Subcutaneous adipose tissue (tissue), 4 donors: ENCODE data around the gene PAX5. TPM values are rescaled to one million over a fixed set of nuclear protein-coding genes. Genes with fewer than 3 reads are reported as not detected.

Experiments used
- CTCF ChIP-seq: fragments of 450-650 bp; IDR thresholded peaks from one replicate; pipeline ENCODE4 v1.5.1; 2016; ENCODE audit warnings: low read depth, mild to moderate bottlenecking, control low read depth, antibody characterized with exemption, moderate library complexity
- total RNA-seq, 4 donors: library from RNA; depleted of rRNA; stranded (reverse); fragments of >200 nt; gene quantifications; one replicate each; pipeline ENCODE4 v1.1.0, GENCODE V29; 2016

Gene PAX5
- total RNA-seq, 4 donors from 2014 or later: under 0.01 to 0.19 (median 0.17) TPM; not detected in 1

DNA sequence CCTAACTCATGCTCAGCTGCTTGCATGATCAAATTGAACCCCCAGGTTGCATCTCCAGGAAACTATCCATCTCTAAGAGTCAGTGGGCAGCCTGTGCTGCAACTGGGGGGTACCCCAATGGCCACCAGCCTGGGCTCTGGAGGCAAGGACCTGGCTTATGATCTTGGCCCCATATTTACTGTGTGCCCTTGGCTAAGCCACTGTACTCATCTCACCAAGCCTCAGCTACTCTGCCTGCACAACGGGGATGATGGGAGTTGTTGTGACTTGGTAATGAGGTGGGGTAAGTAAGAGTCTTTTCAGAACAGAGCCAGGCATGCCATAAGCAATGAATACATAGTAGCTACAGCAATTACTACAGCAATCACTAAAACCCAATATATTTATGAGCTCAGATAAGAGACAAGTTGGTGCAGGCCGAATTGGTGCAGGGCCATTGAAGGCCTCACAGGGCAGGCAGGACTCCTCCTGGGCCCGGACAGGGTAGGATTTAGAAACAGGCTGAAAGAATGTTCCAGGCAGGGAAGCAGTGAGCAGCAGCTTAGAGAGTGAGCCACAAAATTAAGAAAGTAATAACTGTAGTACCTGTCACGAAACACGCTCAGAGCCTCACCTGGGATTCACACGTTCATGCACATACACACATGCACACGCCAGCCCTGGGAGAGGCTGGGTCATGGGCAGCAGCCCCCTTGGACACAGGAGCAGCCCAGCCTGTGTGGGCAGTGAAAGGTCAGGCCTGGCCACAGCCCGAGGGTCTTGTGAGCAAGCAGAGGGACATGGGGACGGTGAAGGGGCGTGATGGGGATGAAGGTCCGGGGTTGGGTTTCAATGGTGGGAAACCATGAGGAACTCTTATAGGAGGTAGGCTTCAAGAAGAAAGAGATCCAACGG is 74.1 kb downstream of the PAX5 start:
- TF ChIP-seq CTCF: no peak

DNA sequence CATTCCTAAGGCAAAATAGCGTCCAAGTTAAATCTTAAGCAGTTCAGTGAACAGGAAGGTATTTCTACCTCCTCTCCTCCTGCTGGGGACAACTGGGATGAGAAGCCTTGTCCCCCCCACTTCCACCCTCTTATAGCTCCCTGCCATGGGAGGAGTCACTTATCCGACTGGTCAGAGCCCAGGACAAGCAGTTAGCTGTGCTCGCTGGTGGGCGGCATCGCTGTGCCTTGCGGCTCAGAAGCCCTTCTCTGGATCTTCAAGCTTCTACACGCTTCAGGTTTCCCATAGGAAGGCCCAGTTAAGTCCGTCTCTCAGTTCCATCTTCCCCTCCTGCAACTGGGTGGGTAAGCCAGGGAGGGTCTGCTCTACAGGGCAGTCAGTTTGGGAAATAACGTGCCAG is 77.2 kb downstream of the PAX5 start:
- no peak for TF ChIP-seq CTCF

GRCh38 chr9:36950389-36950788 is 83.7 kb downstream of the PAX5 start:
- TF ChIP-seq CTCF: no peak

- no peak for TF ChIP-seq CTCF
These were observed 84.6 kb downstream of the PAX5 start for GRCh38 chr9:36949466-36949865.

- no peak for TF ChIP-seq CTCF
These were observed 86.0 kb downstream of the PAX5 start for GRCh38 chr9:36948051-36948450.

GRCh38 chr9:36946653-36947052 is 87.4 kb downstream of the PAX5 start:
- TF ChIP-seq CTCF: no peak

DNA sequence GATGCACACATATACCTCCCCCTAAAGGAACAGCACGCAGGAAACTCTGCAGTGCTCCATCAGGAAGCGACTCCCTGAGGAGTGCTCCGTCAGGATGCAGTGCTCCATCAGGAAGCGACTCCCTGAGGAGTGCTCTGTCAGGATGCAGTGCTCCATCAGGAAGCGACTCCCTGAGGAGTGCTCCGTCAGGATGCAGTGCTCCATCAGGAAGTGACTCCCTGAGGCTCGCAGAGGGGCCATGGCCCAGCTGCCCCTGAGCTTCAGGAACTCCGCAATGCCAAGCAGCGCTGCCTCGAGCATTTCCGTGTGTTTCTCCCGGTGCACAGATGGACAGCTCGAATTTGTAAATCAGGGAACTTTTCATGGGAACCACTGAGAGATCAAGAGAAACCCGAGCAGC is 88.1 kb downstream of the PAX5 start:
- no peak for TF ChIP-seq CTCF
